HEK293T (cell line): ENCODE data around the gene TUBE1.

Source experiments
- FOXA1 ChIP-seq: fragments of 450-650 bp; IDR thresholded peaks from 2 replicates; pipeline ENCODE4 v1.6.1; 2016; ENCODE audit warnings: mild to moderate bottlenecking
- SP1 ChIP-seq: fragments of 450-650 bp; IDR thresholded peaks from 2 replicates; pipeline ENCODE4 v1.6.1; 2017
- TARDBP ChIP-seq: fragments of 450-650 bp; IDR thresholded peaks from 2 replicates; pipeline ENCODE4 v1.6.1; 2016

GRCh38 chr6:112086744-112087135 lies 542 bp downstream of the TUBE1 start:
- TF ChIP-seq FOXA1, result no peak
- TF ChIP-seq SP1, result no peak
- no peak for TF ChIP-seq TARDBP
